Measurements from ENCODE around the gene HAL. TPM values are rescaled to one million over a fixed set of nuclear protein-coding genes. Genes with fewer than 3 reads are reported as not detected.
A peak's percentile ranks its signal among the peaks of the same experiment; 100 is the strongest.

The HAL gene, protein sequence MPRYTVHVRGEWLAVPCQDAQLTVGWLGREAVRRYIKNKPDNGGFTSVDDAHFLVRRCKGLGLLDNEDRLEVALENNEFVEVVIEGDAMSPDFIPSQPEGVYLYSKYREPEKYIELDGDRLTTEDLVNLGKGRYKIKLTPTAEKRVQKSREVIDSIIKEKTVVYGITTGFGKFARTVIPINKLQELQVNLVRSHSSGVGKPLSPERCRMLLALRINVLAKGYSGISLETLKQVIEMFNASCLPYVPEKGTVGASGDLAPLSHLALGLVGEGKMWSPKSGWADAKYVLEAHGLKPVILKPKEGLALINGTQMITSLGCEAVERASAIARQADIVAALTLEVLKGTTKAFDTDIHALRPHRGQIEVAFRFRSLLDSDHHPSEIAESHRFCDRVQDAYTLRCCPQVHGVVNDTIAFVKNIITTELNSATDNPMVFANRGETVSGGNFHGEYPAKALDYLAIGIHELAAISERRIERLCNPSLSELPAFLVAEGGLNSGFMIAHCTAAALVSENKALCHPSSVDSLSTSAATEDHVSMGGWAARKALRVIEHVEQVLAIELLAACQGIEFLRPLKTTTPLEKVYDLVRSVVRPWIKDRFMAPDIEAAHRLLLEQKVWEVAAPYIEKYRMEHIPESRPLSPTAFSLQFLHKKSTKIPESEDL
- polyA plus RNA-seq (ENCODE audit: insufficient read length in 10 of 10), result 1 to 10 TPM in 2 of 10 donors, under 1 TPM in 7, not detected in 1; 0.09 to 3.4 (median 0.24) TPM
- long read RNA-seq, donor 1, result 0 reads
- long read RNA-seq, donor 2, result 0 reads
- long read RNA-seq, donor 3, result 0 reads
- long read RNA-seq, donor 4, result 0 reads
- long read RNA-seq, donor 5, result 0 reads
- long read RNA-seq, donor 6, result 0 reads
- long read RNA-seq, donor 7, result 0 reads
- long read RNA-seq, donor 8, result 0 reads
- long read RNA-seq, donor 9, result 0 reads

DNA sequence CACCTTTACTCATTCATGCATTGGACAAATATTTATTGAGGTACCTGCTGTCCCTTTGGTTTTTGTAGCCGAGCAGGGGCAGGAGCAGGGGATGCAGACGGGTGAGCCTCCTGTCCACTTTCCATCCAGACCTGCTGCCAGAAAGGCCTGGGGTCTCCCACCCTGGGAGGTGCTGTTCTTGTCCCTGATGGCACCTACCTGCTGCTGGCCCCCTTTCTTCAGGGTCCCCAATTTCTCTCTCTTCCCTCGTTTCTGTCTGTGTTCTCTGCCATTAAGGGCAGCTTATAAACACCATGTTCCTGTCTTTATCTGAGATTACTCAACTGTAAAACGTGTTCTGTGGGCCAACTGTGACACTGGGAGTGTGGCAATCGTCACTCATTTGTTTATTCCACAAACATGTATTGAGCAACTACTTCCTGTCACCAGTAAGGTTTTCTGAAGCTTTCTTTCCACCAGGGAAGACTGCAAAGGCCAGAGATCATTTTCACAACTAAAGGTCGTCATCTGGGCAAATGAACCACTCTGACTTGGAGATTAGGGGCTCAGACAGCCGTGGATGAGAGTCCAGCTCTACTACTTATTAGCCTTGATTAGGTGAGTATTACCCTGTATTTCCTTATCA, at the start of gene HAL:
Gene HAL, minus strand, starts transcription at position 311 of the 625 bp plus-strand sequence. CDS start 434 bp downstream, outside the sequence.
- DNase-seq, result no peak

- no peak for DNase-seq
Observed at GRCh38 chr12:96045566-96045965, 49.4 kb upstream of the HAL start.

DNA sequence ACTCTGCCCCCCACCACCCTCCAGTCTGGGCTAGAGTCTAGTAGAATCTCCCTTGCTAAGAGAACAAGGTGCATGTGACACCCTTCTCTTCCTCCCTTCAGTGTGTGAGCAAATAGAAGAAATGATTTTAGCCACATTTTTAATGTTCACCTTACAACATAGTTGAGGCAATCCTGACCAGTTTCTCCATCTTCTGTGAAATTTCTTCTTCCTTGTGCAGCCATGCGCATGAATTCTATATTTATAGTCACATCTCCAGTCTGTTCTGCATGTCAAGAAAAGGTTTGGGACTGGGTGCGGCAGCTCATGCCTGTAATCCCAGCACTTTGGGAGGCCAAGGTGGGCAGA, 48.8 kb upstream of the HAL start:
- no peak for DNase-seq

GRCh38 chr12:96044017-96044942, 48.1 kb upstream of the HAL start:
- peak in 1 of 3 donors; percentile 30 for DNase-seq

- DNase-seq, result no peak
Observed at GRCh38 chr12:96041181-96041580, 45.0 kb upstream of the HAL start.

- no peak for DNase-seq
Observed at GRCh38 chr12:96040305-96041133, 44.4 kb upstream of the HAL start.

GRCh38 chr12:96039516-96039915, 43.4 kb upstream of the HAL start:
- no peak for DNase-seq

DNA sequence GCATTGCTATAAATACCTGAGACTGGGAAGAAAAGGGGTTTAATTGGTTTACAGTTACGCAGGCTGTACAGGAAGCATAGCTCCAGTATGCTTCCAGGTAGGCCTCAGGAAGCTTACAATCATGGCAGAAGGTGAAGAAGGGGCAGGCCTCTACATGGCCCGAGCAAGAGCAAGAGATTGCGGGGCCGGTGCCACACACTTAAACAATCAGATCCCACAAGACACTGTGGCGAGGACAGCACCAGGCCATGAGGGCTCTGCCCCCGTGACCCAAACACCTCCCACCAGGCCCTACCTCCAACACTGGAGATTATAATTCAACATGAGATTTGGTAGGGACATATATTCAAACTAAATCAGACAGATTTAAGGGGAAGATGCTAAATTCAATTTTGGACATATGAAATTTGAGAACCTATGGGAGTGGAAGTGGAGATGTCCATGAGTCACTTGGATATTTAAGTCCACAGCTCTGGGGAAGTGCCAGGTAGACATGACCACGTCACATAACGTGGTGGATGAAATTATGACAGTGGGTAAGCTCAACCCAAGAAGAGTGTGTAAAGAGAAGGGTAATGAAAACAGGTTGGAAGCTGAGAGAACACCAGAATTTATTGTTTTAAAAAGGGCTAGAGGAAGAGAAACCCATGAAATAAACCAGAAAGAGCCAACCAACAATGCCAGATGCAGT, 40.8 kb upstream of the HAL start:
- DNase-seq, result no peak

DNA sequence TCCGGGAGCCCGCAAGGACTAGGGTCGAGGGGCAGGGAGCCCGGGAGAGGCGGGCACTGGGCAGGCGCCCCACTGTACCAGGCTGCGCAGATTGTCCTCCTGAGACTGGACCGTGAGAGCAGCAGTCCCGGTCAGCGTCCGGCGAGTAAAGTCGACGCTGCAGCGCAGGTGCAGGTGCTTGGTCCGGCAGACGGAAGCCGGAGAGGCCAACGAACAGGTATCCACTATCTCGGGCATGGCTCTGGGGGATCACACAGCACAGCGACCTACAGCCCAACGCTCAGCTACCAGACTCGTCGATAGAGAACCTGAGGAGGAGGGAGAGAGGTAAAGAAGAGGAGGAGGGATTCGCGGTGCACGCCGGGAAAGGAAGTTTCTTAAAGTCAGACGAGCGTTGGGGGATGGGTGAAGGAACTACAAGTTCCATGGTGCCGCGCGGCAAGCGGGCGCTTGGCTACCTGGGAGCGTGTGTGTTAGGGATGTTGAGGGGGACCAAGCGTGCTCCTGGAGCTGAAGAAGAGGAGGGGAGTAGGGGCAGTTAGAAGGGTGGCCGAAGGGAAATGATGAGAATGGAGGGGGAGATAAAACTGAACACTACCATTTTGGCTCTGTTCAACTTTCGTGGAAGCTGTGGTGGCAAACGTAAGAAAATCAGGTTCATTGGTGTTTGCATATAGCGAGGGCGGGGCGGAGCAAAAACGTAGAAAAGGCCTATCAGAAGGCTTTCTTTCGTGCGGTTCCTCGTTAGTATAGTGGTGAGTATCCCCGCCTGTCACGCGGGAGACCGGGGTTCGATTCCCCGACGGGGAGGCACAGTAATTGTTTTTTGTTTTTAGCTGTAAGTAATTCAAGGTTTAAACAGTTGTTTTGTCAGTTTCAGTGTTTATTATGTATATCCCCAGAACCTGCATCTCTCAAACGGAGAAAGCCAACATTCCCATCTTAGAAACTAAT, 39.4 kb upstream of the HAL start, which contains the start of gene LTA4H:
Gene LTA4H, minus strand, starts transcription at position 305 of the 954 bp plus-strand sequence. Its CDS starts 68 bp downstream, at position 237.
- peak; percentile 99 to 100 (median 99) for DNase-seq

DNA sequence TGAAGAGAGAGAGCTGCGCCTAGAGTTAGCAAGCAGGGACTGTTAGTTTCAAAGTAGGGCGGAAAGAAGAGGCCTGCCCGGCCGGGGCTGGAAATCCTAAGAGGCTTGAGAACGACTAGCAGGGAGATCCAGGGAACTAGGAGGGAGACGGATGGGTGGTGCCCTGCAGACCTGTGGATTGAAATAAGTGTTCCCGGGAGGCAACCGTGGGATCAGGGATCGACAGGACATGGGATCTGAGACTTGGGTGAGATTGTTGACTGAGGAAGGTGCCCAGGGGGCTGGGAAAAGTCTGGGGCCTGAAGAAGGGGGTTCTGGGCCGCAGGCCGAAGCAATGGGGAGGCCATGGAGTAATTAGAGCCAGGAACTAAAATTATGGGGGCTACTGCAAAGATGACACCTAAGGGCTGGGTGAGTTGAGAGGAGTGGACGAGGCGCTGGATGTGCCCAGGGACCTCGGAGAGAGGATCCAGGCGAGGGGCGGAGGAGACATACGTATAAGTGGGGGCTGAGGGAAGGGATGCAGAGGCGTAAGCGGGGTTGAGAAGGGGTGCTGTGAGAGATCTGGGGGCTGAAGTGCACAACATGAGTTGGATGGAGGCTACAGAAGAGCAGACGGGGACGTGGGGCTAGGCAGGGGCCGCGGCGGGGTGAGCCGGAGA, 38.6 kb upstream of the HAL start:
- DNase-seq, result peak in 2 of 3 donors; percentile 24 to 66

DNA sequence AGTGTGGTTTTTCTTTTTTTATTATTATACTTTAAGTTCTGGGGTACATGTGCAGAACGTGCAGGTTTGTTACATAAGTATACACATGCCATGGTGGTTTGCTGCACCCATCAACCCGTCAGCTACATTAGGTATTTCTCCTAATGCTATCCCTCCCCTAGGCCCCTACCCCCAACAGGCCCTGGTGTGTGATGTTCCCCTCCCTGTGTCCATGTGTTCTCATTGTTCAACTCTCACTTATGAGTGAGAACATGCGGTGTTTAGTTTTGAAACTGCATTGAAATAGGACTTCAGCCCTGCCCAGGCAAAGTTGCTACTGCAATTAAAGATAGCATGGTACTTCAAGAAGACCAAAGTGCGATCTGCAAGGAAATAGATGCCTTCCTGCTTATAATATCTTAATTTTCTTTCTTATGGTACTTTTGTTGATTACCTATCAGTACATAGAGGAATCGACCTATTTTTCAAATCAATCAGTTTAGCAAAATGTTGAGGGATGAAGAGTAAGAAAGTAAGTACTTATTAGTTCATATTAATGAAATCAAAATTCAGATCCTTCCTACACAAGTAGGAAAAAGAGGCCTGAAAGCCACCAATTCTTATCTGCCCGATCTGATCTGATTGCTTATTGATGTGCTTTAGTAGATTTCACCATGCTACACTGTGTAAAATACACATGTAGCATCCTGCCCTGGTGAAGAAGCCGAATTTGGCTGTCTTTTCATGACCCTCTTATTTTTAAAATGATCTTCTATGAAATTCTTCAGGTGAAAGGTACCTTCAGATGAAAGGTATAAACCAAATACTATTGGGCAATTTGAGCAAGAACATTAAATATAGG, 37.6 kb upstream of the HAL start:
- DNase-seq, result no peak

DNA sequence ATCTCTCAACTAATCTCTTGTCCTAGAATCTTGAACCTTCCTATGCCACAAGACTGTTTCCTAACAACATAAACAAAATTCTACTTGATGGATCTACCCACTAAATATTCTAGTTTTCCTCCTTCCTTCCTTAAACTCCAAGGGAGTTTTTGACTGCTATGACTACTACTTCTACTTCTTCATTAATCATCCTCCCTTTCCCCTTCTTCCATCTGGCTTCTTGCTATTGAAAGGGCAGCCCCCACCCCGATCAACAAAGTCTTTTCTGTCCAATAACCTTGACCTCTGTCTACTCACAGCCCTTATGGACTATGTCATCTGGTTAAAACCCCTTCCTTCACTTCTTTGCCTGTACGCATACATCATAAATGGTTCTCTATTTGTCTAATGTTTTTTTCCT, 33.7 kb upstream of the HAL start:
- no peak for DNase-seq

- no peak for DNase-seq
Observed at GRCh38 chr12:96028538-96028937, 32.4 kb upstream of the HAL start.

DNA sequence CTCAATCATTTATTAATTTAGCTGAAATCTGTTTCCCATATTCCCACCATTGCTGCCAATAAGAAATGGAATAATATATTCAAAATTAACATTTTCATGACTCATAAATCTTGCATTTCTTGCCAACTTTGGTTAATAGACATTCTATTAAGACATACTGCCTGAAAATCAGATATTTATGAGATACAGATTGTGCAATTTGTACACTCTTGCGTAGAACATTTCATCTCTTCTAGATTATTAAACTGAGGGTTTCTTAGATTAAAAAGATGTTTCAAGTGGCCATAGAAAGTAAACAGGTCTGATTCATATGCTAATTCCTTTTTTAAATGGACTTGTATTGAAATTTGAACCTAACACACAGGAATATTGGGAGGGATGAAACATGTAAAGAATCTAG, 30.2 kb upstream of the HAL start:
- DNase-seq, result no peak

DNA sequence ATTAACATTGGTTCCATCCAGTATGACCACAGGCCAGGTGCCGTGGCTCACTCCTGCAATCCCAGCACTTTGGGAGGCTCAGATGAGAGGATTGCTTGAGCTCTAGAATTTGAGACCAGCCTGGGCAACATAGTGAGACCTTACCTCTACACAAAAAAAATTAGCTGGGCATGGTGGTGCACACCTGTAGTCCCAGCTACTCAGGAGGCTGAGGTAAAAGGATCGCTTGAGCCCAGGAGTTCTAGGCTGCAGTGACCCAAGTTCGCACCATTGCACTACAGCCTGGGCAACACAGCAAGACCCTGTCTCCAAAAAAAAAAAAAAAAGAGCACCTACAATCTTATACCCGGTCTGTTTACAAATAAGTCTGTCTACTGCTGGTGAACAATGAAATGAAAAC, 29.4 kb upstream of the HAL start:
- DNase-seq, result no peak

- DNase-seq, result no peak
Observed at GRCh38 chr12:96020314-96021003, 24.3 kb upstream of the HAL start.
